D721Med (cell line): ENCODE measurements around the gene VWC2.

Experiments
- DNase-seq: peaks from one replicate; pipeline ENCODE4 v3.0.0; 2011; ENCODE audit warnings: low spot score; ENCODE audit not compliant: insufficient read length
- FAIRE-seq: peaks from 2 replicates; lab custom pipeline; 2011; peaks lifted over from hg19 to GRCh38; lab: Jason Lieb, UNC
- TF ChIP-seq, protein P1 (sequence below): IDR thresholded peaks from 2 replicates; pipeline ENCODE4 v1.5.1; 2012; ENCODE audit warnings: mild to moderate bottlenecking, control low read depth; ENCODE audit not compliant: insufficient read depth; ENCODE audit errors: missing control alignments

Gene VWC2

GRCh38 chr7:49773218-49773935 is at the start of gene VWC2:
Gene VWC2, plus strand, starts transcription at chr7:49773638. Its CDS starts 1,798 bp downstream, at chr7:49775436.
- FAIRE-seq (no peak), DNase-seq (no peak)
- TF ChIP-seq, protein P1, sequence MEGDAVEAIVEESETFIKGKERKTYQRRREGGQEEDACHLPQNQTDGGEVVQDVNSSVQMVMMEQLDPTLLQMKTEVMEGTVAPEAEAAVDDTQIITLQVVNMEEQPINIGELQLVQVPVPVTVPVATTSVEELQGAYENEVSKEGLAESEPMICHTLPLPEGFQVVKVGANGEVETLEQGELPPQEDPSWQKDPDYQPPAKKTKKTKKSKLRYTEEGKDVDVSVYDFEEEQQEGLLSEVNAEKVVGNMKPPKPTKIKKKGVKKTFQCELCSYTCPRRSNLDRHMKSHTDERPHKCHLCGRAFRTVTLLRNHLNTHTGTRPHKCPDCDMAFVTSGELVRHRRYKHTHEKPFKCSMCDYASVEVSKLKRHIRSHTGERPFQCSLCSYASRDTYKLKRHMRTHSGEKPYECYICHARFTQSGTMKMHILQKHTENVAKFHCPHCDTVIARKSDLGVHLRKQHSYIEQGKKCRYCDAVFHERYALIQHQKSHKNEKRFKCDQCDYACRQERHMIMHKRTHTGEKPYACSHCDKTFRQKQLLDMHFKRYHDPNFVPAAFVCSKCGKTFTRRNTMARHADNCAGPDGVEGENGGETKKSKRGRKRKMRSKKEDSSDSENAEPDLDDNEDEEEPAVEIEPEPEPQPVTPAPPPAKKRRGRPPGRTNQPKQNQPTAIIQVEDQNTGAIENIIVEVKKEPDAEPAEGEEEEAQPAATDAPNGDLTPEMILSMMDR = no peak

DNA sequence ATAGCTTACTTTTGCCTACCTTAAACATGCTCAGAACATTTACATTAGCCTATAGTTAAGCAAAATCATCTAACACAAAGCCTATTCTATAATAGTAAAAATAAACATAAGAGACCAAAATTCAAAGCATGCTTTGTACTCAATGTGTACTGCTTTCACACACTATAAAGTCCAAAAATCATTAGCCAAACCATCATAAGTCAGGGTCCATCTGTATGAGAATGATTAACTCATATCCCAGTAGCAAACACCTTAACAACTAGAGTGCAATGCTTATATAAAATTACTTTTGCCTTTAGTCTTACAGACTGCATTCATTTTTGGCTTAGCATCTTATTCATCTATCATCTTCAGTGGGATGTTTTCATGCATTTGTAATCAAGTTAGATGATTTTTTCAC is 49.4 kb upstream of the VWC2 start:
- FAIRE-seq = no peak
- no peak for DNase-seq
- TF ChIP-seq, protein P1 = no peak

- DNase-seq = no peak
- TF ChIP-seq, protein P1 = no peak
- no peak for FAIRE-seq
Measured at GRCh38 chr7:49731836-49732235, 41.6 kb upstream of the VWC2 start.

DNA sequence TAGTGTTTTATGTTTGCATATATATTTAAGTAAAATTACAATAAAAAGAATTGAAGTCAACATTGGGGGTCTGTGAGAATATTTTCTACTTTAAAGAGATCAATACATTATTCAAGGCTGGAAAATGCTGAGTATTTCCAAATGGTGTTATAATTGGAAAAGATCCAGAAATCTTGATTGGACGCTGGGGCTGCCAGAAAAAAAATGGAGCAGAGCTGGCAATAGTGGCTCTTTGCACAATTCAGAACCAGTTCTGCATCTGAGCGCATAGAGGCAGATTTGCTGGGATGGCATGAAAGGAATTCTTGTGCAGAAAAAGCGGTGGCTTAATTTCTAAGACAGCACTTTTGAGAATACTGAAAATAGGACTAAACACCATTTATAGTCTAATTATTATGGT is 10.8 kb upstream of the VWC2 start:
- no peak for FAIRE-seq
- TF ChIP-seq, protein P1 = no peak
- DNase-seq = no peak

DNA sequence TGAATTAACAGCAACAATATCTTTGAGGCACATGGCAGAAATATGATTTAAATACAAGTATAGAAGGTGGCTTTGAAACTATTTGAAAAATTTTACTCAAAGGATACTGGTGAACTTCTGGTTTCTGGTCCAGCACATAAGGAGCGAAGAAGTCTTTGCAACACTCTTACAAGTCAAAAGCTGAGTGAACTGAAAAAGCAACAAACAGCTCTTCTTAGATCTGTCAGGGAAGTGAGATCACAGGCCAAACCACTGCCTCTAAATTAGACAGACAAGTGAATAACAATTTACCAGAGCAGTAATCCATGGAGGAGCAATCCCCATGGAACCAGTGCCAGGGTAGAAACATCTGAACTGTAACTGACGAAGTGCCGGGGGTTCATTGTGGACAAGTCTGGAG is 9.6 kb upstream of the VWC2 start:
- FAIRE-seq (no peak), DNase-seq (no peak)
- TF ChIP-seq, protein P1 = no peak

DNA sequence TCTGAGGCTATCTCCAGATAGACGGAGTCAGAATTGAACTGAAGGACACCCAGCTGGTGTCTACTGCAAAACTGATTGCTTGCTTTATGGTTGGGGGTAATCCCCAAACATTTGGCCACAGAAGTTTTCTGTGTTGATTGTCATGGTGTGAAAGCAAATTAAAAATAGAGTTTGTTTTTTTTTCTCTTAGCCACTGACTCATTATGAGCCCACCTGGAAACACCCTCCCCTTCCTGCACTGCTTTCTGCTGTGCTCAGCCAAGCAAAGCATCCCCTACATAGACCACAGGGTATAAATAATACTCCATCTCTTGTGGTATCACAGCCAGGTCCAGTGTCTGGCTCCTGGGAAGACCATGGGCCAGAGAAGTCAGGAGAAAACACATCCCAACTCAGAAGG is 6.5 kb upstream of the VWC2 start:
- TF ChIP-seq, protein P1 = no peak
- FAIRE-seq = no peak
- no peak for DNase-seq

DNA sequence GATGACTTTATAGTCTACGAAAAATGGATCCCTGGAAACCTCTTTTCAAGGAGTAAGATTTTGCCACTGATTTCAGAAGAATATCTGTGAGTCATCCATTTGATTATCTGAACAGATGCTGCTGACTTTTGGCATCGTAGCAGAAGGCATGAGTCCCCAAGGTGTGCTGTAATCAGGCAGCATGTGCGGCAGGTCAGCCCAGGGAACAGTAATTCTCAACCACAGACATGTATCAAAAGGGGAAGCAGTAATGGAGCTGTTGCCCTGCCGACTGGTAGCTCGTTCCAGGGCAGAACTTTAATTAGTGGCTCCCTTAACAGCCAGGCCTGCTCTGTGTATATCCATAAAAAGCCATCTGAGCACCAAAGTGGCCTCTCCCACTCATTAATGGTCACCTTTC is 5.7 kb upstream of the VWC2 start:
- TF ChIP-seq, protein P1 = no peak
- no peak for FAIRE-seq
- DNase-seq = no peak
